ENCODE results near the gene TOB1.
"Not testable (repeated sequence)": the region's sequence is repeated elsewhere in the genome, so short reads cannot be mapped to it uniquely, and the experiment has no call there.

The TOB1 gene

GRCh38 chr17:50864747-50865059 is 1.5 kb downstream of the TOB1 start:
- TF ChIP-seq CTCF (IDR thresholded peaks at IDR 0.05; ENCODE audit: low read depth, low read length, missing control alignments), result no peak
- no peak for DNase-seq (ENCODE audit: low read depth)
- peak overlapping the region; percentile 68 for H3K4me3 ChIP-seq (ENCODE audit: low read depth, low read length)

GRCh38 chr17:50863931-50864330 is 2.2 kb downstream of the TOB1 start:
- DNase-seq (ENCODE audit: low read depth), result no peak
- TF ChIP-seq CTCF (IDR thresholded peaks at IDR 0.05; ENCODE audit: low read depth, low read length, missing control alignments), result no peak
- no peak overlapping the region for H3K4me3 ChIP-seq (ENCODE audit: low read depth, low read length)

GRCh38 chr17:50863221-50863843 is 2.8 kb downstream of the TOB1 start:
- TF ChIP-seq CTCF (IDR thresholded peaks at IDR 0.05; ENCODE audit: low read depth, low read length, missing control alignments), result peak; percentile 70
- no peak for DNase-seq (ENCODE audit: low read depth)
- H3K4me3 ChIP-seq (ENCODE audit: low read depth, low read length), result no peak overlapping the region

- TF ChIP-seq CTCF (IDR thresholded peaks at IDR 0.05; ENCODE audit: low read depth, low read length, missing control alignments), result no peak
- no peak for DNase-seq (ENCODE audit: low read depth)
- no peak overlapping the region for H3K4me3 ChIP-seq (ENCODE audit: low read depth, low read length)
These were observed 4.2 kb downstream of the TOB1 start for GRCh38 chr17:50861822-50862528.

- H3K4me3 ChIP-seq (ENCODE audit: low read depth, low read length), result no peak overlapping the region
These were observed 4.8 kb downstream of the TOB1 start for GRCh38 chr17:50861334-50861676.

GRCh38 chr17:50859727-50860126 is 6.4 kb downstream of the TOB1 start:
- not testable (repeated sequence) for H3K4me3 ChIP-seq (ENCODE audit: low read depth, low read length); DNase-seq (ENCODE audit: low read depth)

More at GRCh38 chr17:50861334-50861676, 4.8 kb downstream of the TOB1 start:
- no peak for DNase-seq (ENCODE audit: low read depth)
- TF ChIP-seq CTCF (IDR thresholded peaks at IDR 0.05; ENCODE audit: low read depth, low read length, missing control alignments), result no peak

GRCh38 chr17:50858486-50859225 is 7.5 kb downstream of the TOB1 start:
- H3K4me3 ChIP-seq (ENCODE audit: low read depth, low read length), result no peak overlapping the region
- no peak for DNase-seq (ENCODE audit: low read depth)
- TF ChIP-seq CTCF (IDR thresholded peaks at IDR 0.05; ENCODE audit: low read depth, low read length, missing control alignments), result no peak

Data from GM12864 (cell line).